ENCODE measurements around the gene HLTF. TPM values are rescaled to one million over a fixed set of nuclear protein-coding genes. Genes with fewer than 3 reads are reported as not detected.
"Not testable (repeated sequence)": the region's sequence is repeated elsewhere in the genome, so short reads cannot be mapped to it uniquely, and the experiment has no call there.

HLTF gene
- total RNA-seq, 4 donors from 2014 or later: 13.3 to 26.2 (median 19.4) TPM

DNA sequence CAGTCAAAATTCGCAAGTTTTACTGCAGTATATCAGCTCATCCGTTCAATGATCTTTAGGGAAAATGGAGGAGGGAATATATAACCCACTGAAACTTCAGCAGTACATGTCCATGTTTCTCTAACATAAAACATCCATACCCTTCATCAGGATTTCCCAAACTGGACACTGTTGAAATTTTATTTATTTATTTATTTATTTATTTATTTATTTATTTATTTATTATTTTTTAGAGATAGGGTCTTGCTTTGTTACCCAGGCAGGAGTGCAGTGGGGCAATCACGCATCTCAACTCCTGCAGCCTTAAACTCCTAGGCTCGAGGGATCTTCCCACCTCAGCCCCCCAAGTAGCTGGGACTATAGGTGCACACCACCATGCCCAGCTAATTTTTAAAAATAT is 14.8 kb upstream of the HLTF start:
- no peak for DNase-seq (ENCODE audit: extremely low spot score)
- 91% methylated on average over 4 of the region's 4 CpGs for WGBS
- no peak overlapping the region for H3K27ac ChIP-seq (replicated peaks in 1 of 4)
- no peak for TF ChIP-seq POLR2AphosphoS5 (IDR thresholded peaks at IDR 0.05)
- TF ChIP-seq POLR2A (IDR thresholded peaks at IDR 0.05; ENCODE audit: low read depth): no peak
- TF ChIP-seq, protein P1, sequence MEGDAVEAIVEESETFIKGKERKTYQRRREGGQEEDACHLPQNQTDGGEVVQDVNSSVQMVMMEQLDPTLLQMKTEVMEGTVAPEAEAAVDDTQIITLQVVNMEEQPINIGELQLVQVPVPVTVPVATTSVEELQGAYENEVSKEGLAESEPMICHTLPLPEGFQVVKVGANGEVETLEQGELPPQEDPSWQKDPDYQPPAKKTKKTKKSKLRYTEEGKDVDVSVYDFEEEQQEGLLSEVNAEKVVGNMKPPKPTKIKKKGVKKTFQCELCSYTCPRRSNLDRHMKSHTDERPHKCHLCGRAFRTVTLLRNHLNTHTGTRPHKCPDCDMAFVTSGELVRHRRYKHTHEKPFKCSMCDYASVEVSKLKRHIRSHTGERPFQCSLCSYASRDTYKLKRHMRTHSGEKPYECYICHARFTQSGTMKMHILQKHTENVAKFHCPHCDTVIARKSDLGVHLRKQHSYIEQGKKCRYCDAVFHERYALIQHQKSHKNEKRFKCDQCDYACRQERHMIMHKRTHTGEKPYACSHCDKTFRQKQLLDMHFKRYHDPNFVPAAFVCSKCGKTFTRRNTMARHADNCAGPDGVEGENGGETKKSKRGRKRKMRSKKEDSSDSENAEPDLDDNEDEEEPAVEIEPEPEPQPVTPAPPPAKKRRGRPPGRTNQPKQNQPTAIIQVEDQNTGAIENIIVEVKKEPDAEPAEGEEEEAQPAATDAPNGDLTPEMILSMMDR (IDR thresholded peaks at IDR 0.05): no peak
- no peak for TF ChIP-seq EP300 (IDR thresholded peaks at IDR 0.05)
- peaks cover 0 to 3% (median 0%) of the 10 kb centered on the region in 4 donors for H3K9me3 ChIP-seq
- H3K36me3 ChIP-seq: no peaks in the 10 kb centered on the region
- no peak overlapping the region for H3K4me3 ChIP-seq
- intact Hi-C loops (cut with DNase I): no loop called here
- no peaks in the 10 kb centered on the region for H3K4me1 ChIP-seq
- H3K27me3 ChIP-seq: no peaks in the 10 kb centered on the region

DNA sequence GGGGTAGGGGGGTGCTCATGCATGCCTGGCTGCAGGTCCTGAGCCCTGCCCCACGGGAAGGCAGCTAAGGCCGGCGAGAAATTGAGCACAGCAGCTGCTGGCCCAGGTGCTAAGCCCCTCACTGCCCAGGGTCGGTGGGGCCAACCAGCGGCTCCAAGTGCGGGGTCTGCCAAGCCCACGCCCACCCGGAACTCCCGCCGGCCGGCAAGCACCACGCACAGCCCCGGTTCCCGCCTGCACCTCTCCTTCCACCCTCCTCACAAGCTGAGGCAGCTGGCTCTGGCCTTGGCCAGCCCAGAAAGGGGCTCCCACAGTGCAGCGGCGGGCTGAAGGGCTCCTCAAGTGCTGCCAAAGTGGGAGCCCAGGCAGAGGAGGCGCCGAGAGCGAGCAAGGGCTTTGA is 11.7 kb upstream of the HLTF start:
- H3K9me3 ChIP-seq; DNase-seq (ENCODE audit: extremely low spot score); H3K4me3 ChIP-seq; intact Hi-C loops (cut with DNase I); H3K27ac ChIP-seq (replicated peaks in 1 of 4); H3K4me1 ChIP-seq; H3K27me3 ChIP-seq; H3K36me3 ChIP-seq: not testable (repeated sequence)
- 98% methylated on average over 17 of the region's 19 CpGs for WGBS

DNA sequence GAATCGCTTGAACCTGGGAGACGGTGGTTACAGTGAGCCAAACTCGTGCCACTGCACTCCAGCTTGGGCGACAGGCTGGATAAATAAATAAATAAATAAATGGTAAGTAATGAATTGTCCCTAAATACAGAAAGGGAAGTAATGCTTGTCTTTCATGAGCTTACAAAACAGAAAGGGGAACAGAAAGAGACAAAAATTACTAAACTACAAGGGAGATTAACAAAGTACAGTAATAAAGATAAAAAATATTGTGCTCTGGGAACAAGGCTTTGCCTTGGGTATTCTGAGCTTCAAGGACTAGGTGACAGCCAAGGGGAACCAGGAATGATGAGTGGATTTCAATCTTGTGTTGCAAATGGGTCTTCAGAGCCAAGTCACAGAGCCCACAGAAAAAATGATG is 9.2 kb upstream of the HLTF start:
- TF ChIP-seq, protein P1 (IDR thresholded peaks at IDR 0.05): no peak
- no peak for TF ChIP-seq EP300 (IDR thresholded peaks at IDR 0.05)
- no peak for TF ChIP-seq POLR2AphosphoS5 (IDR thresholded peaks at IDR 0.05)
- Histone ChIP-seq H3K4me1 (no peaks in the 10 kb centered on the region), H3K27me3 (no peaks in the 10 kb centered on the region), H3K9me3 (no peaks in the 10 kb centered on the region), H3K27ac (replicated peaks in 1 of 4) (no peak overlapping the region), H3K36me3 (no peaks in the 10 kb centered on the region), H3K4me3 (no peak overlapping the region)
- no peak for DNase-seq (ENCODE audit: extremely low spot score)
- intact Hi-C loops (cut with DNase I): no loop called here
- 95% methylated on average over 4 of the region's 4 CpGs for WGBS

DNA sequence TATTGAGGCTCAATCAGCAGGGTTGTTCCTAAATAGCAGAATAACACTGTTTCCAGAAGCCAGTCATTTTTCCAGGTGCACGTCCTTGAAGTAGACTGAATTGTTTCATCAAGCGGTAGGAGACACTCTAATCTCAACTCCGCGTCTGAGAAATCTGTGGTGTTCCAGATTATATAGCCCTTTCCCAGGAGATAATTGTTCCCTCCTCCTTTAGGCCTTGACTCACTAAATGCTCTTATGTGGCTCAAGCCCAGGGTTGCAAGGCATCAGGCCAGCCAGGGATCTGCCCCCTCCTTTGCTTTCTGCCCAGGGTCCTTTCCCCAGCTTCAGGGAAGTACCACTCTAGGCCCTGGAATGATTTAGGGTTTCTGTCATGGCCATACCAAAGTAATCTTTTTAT is 5.7 kb upstream of the HLTF start:
- Histone ChIP-seq H3K4me3 (no peak overlapping the region), H3K27me3 (no peaks in the 10 kb centered on the region), H3K27ac (replicated peaks in 1 of 4) (no peak overlapping the region), H3K36me3 (no peaks in the 10 kb centered on the region), H3K9me3 (no peaks in the 10 kb centered on the region), H3K4me1 (no peaks in the 10 kb centered on the region)
- 91% methylated on average over 4 of the region's 4 CpGs for WGBS
- DNase-seq (ENCODE audit: extremely low spot score): no peak
- no peak for TF ChIP-seq POLR2AphosphoS5 (IDR thresholded peaks at IDR 0.05)
- TF ChIP-seq, protein P1 (IDR thresholded peaks at IDR 0.05): no peak
- TF ChIP-seq EP300 (IDR thresholded peaks at IDR 0.05): no peak
- TF ChIP-seq POLR2A (IDR thresholded peaks at IDR 0.05; ENCODE audit: low read depth): no peak
- intact Hi-C loops (cut with DNase I): no loop called here

DNA sequence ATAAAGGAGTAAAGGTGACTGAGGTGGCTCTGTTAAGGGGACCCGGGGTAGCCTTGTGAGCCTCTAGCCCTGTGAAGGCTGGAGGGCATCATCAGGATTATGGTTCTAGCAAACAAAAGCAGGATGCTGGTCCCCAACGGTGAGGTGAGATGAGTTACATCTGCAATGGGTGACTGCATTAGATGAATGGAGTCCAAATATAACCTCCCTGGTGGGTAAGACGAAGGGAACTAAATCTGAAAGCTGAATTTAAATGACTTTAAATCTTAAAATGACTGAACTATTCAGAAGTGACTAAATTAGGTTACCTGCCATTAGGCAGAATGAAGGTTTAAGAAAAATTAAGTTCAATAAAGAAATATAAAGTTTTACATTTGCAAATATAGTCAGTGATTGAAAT is 4.6 kb upstream of the HLTF start:
- no peak for TF ChIP-seq POLR2A (IDR thresholded peaks at IDR 0.05; ENCODE audit: low read depth)
- TF ChIP-seq POLR2AphosphoS5 (IDR thresholded peaks at IDR 0.05): no peak
- TF ChIP-seq, protein P1 (IDR thresholded peaks at IDR 0.05): no peak
- TF ChIP-seq EP300 (IDR thresholded peaks at IDR 0.05): no peak
- no peaks in the 10 kb centered on the region for H3K9me3 ChIP-seq
- H3K36me3 ChIP-seq: no peaks in the 10 kb centered on the region
- H3K27me3 ChIP-seq: no peaks in the 10 kb centered on the region
- no peak overlapping the region for H3K4me3 ChIP-seq
- intact Hi-C loops (cut with DNase I): no loop called here
- peaks cover 0 to 5% (median 2%) of the 10 kb centered on the region in 4 donors for H3K4me1 ChIP-seq
- WGBS: 77% methylated on average over 3 of the region's 3 CpGs
- no peak overlapping the region for H3K27ac ChIP-seq (replicated peaks in 1 of 4)
- no peak for DNase-seq (ENCODE audit: extremely low spot score)

Measured in esophagus muscularis mucosa (tissue), 4 donors.